DMS153 treated with DMSO at 0.1 percent for 48 hours (cell line): ENCODE measurements around the gene RTL3.
"Not testable (repeated sequence)": the region's sequence is repeated elsewhere in the genome, so short reads cannot be mapped to it uniquely, and the experiment has no call there.

Experiments
- DNase-seq: peaks from one replicate; lab custom pipeline; 2025; ENCODE audit not compliant: unreplicated experiment; lab: John Stamatoyannopoulos, UW

Gene RTL3, protein sequence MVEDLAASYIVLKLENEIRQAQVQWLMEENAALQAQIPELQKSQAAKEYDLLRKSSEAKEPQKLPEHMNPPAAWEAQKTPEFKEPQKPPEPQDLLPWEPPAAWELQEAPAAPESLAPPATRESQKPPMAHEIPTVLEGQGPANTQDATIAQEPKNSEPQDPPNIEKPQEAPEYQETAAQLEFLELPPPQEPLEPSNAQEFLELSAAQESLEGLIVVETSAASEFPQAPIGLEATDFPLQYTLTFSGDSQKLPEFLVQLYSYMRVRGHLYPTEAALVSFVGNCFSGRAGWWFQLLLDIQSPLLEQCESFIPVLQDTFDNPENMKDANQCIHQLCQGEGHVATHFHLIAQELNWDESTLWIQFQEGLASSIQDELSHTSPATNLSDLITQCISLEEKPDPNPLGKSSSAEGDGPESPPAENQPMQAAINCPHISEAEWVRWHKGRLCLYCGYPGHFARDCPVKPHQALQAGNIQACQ

GRCh38 chrX:78658845-78659744 lies at the start of gene RTL3:
TSS of gene RTL3 (minus strand) at chrX:78659328. CDS start at chrX:78658420, 908 bp downstream.
- no peak for DNase-seq

- DNase-seq: no peak
Observed at GRCh38 chrX:78708816-78709215, 49.7 kb upstream of the RTL3 start.

- no peak for DNase-seq
Observed at GRCh38 chrX:78708262-78708661, 49.1 kb upstream of the RTL3 start.

DNA sequence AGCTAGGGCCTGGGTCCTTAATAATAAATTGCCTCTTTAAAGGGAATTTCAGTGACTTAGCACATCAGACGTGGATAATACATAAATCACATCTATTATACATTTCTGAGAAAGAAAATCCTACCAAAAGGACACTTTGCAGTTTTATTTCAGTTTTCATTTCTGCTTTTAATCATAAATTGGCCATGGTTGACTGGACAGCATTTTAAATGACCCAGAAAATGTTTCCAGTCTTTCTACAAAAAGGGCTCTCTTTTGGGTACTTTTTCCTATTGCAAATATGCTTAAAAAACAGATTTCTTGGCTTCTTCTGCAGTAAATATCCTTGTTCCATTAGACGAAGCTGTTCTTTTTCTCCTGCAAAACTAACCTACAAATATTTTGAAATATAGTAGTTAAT lies 46.9 kb upstream of the RTL3 start:
- no peak for DNase-seq

DNA sequence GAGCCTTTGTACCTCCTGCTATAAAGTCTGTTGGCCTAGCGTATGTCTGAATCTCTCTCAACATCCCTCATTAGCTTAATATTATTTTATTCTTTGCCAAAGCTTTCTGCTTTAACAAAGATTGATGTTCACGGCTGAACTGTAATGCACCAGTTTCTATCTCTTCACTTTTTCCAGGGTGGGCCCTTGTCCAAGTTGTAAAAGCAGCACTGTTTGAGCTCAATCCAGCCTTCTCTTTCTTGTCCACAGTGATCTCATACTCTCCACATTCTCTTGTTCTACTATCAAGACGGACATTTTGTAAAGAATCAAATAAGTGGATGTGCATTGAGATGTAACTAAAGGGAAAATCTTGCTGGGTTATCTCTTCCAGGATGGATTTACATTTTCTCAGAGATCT lies 34.4 kb upstream of the RTL3 start:
- DNase-seq: no peak

- DNase-seq: no peak
Observed at GRCh38 chrX:78693012-78693411, 33.9 kb upstream of the RTL3 start.

GRCh38 chrX:78687586-78687985 lies 28.5 kb upstream of the RTL3 start:
- DNase-seq: no peak

DNA sequence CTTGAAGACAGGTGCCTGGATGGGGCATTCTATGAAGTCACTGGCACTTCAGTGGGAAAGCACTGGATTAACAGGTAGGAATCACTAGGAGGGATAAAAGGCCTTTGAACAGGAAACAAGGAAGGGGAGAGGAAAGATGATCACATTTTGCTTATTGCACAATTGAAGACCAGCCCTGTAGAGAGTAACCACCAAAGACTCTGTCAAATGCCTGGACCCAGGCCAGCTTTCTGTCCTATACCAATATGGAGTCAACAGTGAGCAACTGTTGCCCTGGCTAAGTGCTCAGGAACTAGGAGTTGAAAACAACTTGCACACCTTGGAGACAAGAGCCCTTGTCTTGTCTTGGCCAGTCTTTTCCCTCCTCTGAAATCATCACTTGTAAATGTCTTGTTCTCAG lies 14.1 kb upstream of the RTL3 start:
- DNase-seq: no peak

GRCh38 chrX:78665342-78665741 lies 6.2 kb upstream of the RTL3 start:
- DNase-seq: no peak

- no peak for DNase-seq
Observed at GRCh38 chrX:78661836-78662235, 2.7 kb upstream of the RTL3 start.

- DNase-seq: no peak
Observed at GRCh38 chrX:78659955-78660354, 827 bp upstream of the RTL3 start.

DNA sequence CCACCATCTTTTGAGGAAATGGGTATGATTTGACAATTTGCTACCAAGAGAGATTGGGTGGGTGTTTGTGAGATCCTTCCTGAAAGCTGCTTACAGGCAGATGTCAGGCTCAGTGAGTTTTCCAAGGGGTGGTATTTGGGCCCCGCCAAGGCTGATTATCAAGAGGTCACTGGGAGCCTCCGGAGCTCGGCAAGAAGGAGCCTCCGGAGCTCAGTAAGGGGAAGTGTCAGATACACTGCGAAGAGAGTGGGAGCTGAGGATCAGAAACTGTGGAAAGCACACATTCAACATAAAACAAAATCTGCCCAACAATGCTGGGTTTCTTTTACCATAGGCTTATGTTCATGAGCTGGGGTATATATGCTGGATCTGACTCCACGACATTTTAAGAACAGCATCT lies 714 bp downstream of the RTL3 start:
- DNase-seq: no peak

DNA sequence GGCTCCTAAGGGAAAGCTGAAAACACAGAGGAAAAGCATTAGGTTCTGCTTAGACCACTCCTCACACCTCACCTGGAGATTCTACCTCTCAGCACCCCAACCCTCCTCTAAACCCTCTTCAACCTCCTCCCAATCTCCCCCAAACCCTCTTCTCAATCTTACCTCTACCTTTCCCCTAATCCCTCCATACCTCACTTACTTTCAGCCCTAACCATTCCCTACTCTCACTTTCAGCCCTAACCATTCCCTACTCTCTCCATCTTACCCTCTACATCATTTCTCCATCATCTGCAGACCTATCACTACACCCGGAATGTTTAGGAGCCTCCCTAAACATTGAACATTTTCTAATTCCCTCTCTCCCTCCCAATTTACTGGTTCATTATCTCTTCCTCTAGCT lies 3.5 kb downstream of the RTL3 start:
- no peak for DNase-seq

GRCh38 chrX:78653118-78653822 lies 5.9 kb downstream of the RTL3 start:
- DNase-seq: no peak

DNA sequence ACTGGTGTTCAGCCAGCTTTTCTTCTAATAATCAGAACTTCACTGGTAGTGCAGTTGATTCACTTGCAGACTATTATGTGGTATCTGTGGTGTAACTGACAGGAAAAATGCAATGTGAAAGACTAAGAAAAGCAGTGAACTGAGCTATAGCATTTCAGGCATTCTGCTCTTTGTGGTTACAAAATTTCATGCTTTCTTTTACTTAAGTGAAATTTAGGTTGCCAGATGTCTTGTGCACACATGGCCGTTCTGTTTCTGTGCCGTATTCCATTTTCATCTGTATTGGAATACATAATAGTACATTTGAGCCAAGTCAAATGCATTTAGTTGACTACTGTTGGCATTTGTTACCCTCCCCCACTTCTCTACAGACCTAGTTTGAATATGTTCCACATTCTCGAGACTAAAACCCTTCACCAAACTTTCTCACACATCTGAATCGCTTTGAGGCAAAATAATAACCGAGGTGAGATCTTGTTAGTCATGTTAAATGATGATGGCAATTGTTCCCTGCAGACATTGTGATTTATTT lies 8.2 kb downstream of the RTL3 start:
- DNase-seq: no peak

- DNase-seq: no peak
Observed at GRCh38 chrX:78643874-78644273, 15.3 kb downstream of the RTL3 start.

DNA sequence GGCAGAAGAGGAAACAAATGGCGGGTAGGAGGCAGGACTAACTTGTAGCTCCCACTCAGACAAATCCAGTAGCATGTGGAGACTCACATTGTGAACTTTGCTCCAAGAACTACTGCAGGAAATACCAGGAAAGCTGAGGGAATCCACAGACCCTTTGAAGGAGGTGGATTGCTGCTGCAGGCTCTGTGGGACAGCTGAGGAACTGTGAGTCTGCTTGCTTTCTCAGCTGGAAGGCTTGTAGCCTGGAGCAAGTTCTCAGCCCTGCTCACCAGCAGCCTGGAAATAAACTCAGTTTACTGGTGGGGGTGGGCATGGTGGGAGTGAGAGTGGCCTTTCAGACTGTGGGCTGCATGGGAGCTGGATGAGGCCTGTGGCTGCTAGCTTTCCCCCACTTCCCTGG lies 16.0 kb downstream of the RTL3 start:
- no peak for DNase-seq

DNA sequence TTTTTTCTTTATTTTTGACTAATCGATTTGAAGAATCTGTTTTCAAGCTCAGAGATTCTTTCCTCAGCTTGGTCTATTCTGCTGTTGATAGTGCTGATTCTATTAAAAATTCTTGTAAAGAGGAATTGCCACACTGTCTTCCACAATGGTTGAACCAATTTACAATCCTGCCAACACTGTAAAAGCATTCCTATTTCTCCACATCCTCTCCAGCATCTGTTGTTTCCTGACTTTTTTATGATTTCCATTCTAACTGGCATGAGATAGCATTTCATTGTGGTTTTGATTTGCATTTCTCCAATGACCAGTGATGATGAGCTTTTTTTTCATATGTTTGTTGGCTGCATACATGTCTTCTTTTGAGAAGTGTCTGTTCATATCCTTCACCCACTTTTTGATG lies 23.0 kb downstream of the RTL3 start:
- DNase-seq: not testable (repeated sequence)

- DNase-seq: no peak
Observed at GRCh38 chrX:78624962-78625909, 33.9 kb downstream of the RTL3 start.

GRCh38 chrX:78624426-78624825 lies 34.7 kb downstream of the RTL3 start:
- DNase-seq: no peak
